Epithelial cell of esophagus (primary cell): ENCODE data around the gene SCN2B.

Experiments used
- DNase-seq: peaks from one replicate; pipeline ENCODE4 v3.0.0; 2010; ENCODE audit warnings: low read depth
- H3K4me3 ChIP-seq: 2 replicates; pipeline ENCODE4 v1.5.1; 2011; ENCODE audit warnings: mild to moderate bottlenecking, low read length, control low read depth
- TF ChIP-seq, protein P1 (sequence below): IDR thresholded peaks from 2 replicates; pipeline ENCODE4 v1.5.1; 2011; ENCODE audit warnings: low read depth, mild to moderate bottlenecking, low read length, control low read depth, inconsistent platforms; ENCODE audit not compliant: insufficient read depth; ENCODE audit errors: missing control alignments

The SCN2B gene

DNA sequence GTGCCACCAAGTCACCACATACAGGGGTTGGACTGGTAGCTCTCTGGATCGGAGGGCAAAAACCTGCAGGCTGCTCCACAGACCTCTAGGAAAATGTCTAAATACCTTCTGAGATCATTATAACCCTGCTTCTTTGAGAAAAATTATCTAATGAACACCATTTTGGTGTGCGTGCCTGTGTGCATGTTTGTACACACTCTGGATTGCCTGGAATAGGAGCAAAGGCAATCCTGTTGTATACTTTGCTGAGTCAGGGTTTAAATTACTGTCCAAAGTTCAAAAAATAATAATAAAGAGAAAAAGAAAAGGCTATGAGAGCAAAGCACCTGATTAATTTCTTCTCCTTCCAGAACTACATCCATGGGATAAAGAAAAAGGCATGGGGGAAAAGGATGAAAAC is 37.3 kb upstream of the SCN2B start:
- no peak for DNase-seq
- no peak overlapping the region for H3K4me3 ChIP-seq
- TF ChIP-seq, protein P1, sequence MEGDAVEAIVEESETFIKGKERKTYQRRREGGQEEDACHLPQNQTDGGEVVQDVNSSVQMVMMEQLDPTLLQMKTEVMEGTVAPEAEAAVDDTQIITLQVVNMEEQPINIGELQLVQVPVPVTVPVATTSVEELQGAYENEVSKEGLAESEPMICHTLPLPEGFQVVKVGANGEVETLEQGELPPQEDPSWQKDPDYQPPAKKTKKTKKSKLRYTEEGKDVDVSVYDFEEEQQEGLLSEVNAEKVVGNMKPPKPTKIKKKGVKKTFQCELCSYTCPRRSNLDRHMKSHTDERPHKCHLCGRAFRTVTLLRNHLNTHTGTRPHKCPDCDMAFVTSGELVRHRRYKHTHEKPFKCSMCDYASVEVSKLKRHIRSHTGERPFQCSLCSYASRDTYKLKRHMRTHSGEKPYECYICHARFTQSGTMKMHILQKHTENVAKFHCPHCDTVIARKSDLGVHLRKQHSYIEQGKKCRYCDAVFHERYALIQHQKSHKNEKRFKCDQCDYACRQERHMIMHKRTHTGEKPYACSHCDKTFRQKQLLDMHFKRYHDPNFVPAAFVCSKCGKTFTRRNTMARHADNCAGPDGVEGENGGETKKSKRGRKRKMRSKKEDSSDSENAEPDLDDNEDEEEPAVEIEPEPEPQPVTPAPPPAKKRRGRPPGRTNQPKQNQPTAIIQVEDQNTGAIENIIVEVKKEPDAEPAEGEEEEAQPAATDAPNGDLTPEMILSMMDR = no peak

DNA sequence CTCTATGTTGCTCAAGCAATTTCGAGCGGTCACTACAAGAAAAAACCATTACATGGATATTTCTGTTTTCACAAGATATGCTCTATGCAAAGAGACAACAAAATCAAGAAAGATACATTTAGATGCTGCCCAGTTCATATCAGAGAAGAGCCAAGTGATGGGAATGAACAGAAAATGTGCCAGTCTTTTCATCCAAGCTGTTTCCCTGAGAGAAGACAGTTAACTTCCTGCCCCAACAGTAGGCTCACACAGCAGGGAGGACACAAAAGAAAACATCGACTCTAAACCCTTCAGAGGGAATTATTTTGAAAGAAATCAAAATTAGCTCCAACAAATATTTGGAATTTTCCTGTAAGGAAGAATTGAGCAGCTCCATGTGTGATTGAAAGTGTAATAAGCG is 36.8 kb upstream of the SCN2B start:
- no peak overlapping the region for H3K4me3 ChIP-seq
- no peak for DNase-seq
- TF ChIP-seq, protein P1 = no peak

DNA sequence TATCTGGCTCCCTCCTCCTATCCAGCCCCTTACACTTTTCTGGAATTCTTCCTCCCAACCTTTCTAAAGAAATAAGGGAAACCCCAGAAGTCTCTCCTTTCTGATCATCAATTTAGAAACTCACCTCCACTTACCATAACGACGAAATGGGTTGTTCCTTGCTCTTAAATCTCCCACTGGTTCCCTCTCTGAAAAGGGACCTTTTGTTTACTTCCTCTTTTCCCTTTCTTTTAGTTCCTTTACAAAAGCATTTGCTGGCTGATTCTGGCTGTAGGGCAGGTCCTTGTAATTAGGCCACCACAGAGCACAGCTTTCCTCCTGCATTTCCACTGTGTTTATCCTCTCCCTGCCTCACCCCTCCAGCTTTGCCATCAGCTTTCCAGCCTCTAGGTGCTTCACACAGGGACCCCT is 36.3 kb upstream of the SCN2B start:
- no peak overlapping the region for H3K4me3 ChIP-seq
- TF ChIP-seq, protein P1 = no peak
- no peak for DNase-seq

DNA sequence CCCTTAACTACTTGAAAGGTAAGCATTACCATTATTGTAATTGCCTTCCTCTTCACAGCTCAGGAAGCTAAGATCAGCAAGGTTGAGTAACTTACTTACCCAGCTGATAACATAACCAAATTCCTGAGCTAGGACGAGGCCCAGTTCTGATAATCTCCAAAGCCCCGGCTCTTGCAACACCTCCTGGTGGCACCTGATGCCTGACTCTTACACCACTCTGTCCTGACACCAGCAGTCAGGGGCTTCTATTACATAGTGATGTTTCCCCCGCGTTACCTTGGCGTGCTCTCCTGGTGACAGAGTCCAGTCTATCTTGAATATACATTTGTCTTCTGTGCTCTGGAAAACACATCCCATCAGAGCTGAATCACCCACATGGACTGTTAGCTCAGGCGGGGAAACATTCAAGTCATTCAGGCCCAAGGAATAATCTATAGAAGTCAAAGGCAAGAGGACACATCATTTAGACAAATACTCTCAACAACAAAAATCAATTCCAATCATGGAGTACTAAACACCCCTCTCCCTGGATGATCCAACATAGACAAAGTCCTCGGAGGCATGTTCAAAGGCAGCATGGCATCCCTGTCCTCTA is 35.8 kb upstream of the SCN2B start:
- no peak overlapping the region for H3K4me3 ChIP-seq
- TF ChIP-seq, protein P1 = no peak
- DNase-seq = peak; percentile 23

DNA sequence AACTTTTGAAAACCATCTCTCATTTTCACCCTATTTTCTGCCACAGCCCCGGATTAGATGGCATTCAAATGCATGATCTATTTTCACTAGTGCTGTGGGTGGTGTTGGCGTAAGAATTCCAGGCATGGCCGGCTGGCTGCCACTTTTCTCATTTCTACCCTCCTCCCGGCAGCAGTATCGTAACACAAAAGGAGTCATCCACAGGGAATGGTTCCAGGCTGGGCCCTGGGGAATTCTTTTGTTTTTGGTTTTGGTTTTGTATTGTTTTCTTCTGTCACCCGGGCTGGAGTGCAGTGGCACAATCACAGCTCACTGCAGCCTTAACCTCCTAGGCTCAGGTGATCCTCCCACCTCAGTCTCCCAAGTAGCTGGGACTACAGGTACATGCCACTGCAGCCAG is 34.6 kb upstream of the SCN2B start:
- DNase-seq = no peak
- H3K4me3 ChIP-seq = no peak overlapping the region
- TF ChIP-seq, protein P1 = no peak

DNA sequence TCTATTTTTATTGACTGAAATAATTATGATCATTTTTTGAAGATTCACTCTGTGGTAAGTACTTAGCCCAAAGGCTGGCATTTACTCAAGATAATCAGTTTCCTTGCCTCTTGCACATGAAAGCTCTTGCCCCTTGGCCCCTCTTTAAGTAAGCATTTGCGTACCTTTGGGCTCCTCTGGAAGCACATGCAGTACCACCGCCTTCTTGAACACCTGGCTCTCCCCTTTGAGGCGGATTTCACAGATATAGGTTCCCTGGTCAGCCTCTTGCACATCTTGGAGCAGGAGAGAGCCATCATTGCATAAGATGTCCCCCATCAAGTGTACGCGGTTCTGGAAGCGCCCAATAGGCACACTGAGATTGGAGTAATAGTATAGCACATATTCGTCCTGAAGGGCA is 33.9 kb upstream of the SCN2B start:
- H3K4me3 ChIP-seq = no peak overlapping the region
- DNase-seq = no peak
- TF ChIP-seq, protein P1 = no peak

DNA sequence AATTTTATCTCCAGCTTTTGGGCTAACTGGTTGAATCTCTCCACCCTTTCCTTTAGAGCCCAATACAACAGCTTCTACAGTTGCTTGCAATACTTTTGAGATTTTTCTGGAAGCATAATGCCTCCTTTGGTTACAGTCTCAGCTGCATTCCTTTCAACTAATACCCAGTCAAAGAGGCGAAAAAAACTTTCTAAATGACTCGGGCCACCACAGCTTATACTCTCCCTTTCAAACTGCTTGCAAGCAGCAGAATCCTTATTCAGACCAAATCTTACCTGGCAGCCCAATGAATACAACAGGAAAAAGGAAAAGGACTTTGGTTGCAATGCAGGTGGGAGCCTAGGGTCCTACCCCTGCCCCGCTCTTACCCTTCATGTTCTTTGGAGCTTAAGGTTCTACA is 32.6 kb upstream of the SCN2B start:
- TF ChIP-seq, protein P1 = no peak
- H3K4me3 ChIP-seq = no peak overlapping the region
- DNase-seq = no peak
